ENCODE data around the gene CDKAL1. TPM values are rescaled to one million over a fixed set of nuclear protein-coding genes. Genes with fewer than 3 reads are reported as not detected.
"Not testable (repeated sequence)": the region's sequence is repeated elsewhere in the genome, so short reads cannot be mapped to it uniquely, and the experiment has no call there.

Gene CDKAL1
- total RNA-seq, 2 donors from 2014 or later = 23.0 to 23.7 TPM

GRCh38 chr6:21055480-21055879, 521.2 kb downstream of the CDKAL1 start:
- H3K27ac Mint-ChIP-seq; H3K4me3 Mint-ChIP-seq; H3K9me3 ChIP-seq (ENCODE audit: control insufficient read depth, low read length, poor library complexity, severe bottlenecking); ATAC-seq; H3K36me3 Mint-ChIP-seq (ENCODE audit: low read depth); H3K4me1 Mint-ChIP-seq; DNase-seq; H3K27me3 Mint-ChIP-seq: not testable (repeated sequence)

GRCh38 chr6:21061892-21062291, 527.6 kb downstream of the CDKAL1 start:
- ATAC-seq (no peak), DNase-seq (no peak)
- Mint-ChIP-seq H3K36me3 (ENCODE audit: low read depth) (peaks cover 5% of the 10 kb centered on the region), H3K4me1 (peaks cover 2% of the 10 kb centered on the region), H3K27ac (no peak overlapping the region), H3K27me3 (no peaks in the 10 kb centered on the region), H3K4me3 (no peak overlapping the region)
- no peaks in the 10 kb centered on the region for H3K9me3 ChIP-seq (ENCODE audit: control insufficient read depth, low read length, poor library complexity, severe bottlenecking)

- H3K4me3 Mint-ChIP-seq = no peak overlapping the region
- H3K27ac Mint-ChIP-seq = no peak overlapping the region
Measured at GRCh38 chr6:21064756-21065340, 530.6 kb downstream of the CDKAL1 start.

GRCh38 chr6:21067521-21067920, 533.3 kb downstream of the CDKAL1 start:
- Mint-ChIP-seq H3K4me3 (no peak overlapping the region), H3K36me3 (ENCODE audit: low read depth) (peaks cover 14% of the 10 kb centered on the region), H3K27ac (no peak overlapping the region), H3K4me1 (peaks cover 4% of the 10 kb centered on the region), H3K27me3 (no peaks in the 10 kb centered on the region)
- DNase-seq (no peak), ATAC-seq (no peak)
- H3K9me3 ChIP-seq (ENCODE audit: control insufficient read depth, low read length, poor library complexity, severe bottlenecking) = no peaks in the 10 kb centered on the region

More at GRCh38 chr6:21064756-21065340, 530.6 kb downstream of the CDKAL1 start:
- no peaks in the 10 kb centered on the region for H3K9me3 ChIP-seq (ENCODE audit: control insufficient read depth, low read length, poor library complexity, severe bottlenecking)
- Mint-ChIP-seq H3K4me1 (peaks cover 2% of the 10 kb centered on the region), H3K27me3 (no peaks in the 10 kb centered on the region), H3K36me3 (ENCODE audit: low read depth) (peaks cover 5% of the 10 kb centered on the region)
- DNase-seq (no peak), ATAC-seq (no peak)

- peaks cover 14% of the 10 kb centered on the region for H3K36me3 Mint-ChIP-seq (ENCODE audit: low read depth)
- no peak for DNase-seq
- no peaks in the 10 kb centered on the region for H3K27me3 Mint-ChIP-seq
- no peak for ATAC-seq
- no peak overlapping the region for H3K4me3 Mint-ChIP-seq
- no peaks in the 10 kb centered on the region for H3K9me3 ChIP-seq (ENCODE audit: control insufficient read depth, low read length, poor library complexity, severe bottlenecking)
- H3K4me1 Mint-ChIP-seq = peaks cover 2% of the 10 kb centered on the region
- H3K27ac Mint-ChIP-seq = no peak overlapping the region
Measured at GRCh38 chr6:21070620-21071019, 536.4 kb downstream of the CDKAL1 start.

- Mint-ChIP-seq H3K27ac (no peak overlapping the region), H3K27me3 (no peaks in the 10 kb centered on the region), H3K4me3 (no peak overlapping the region), H3K36me3 (ENCODE audit: low read depth) (peaks cover 9% of the 10 kb centered on the region), H3K4me1 (peaks cover 2% of the 10 kb centered on the region)
- no peaks in the 10 kb centered on the region for H3K9me3 ChIP-seq (ENCODE audit: control insufficient read depth, low read length, poor library complexity, severe bottlenecking)
- DNase-seq (no peak), ATAC-seq (no peak)
Measured at GRCh38 chr6:21071780-21072468, 537.7 kb downstream of the CDKAL1 start.

GRCh38 chr6:21073318-21073839, 539.1 kb downstream of the CDKAL1 start:
- no peaks in the 10 kb centered on the region for H3K9me3 ChIP-seq (ENCODE audit: control insufficient read depth, low read length, poor library complexity, severe bottlenecking)
- DNase-seq (no peak), ATAC-seq (no peak)
- Mint-ChIP-seq H3K27me3 (no peaks in the 10 kb centered on the region), H3K4me1 (peaks cover 2% of the 10 kb centered on the region), H3K4me3 (no peak overlapping the region), H3K36me3 (ENCODE audit: low read depth) (peaks cover 9% of the 10 kb centered on the region), H3K27ac (no peak overlapping the region)

GRCh38 chr6:21074484-21074883, 540.2 kb downstream of the CDKAL1 start:
- ATAC-seq (no peak), DNase-seq (no peak)
- no peaks in the 10 kb centered on the region for H3K9me3 ChIP-seq (ENCODE audit: control insufficient read depth, low read length, poor library complexity, severe bottlenecking)
- Mint-ChIP-seq H3K27ac (no peak overlapping the region), H3K36me3 (ENCODE audit: low read depth) (peaks cover 15% of the 10 kb centered on the region), H3K4me3 (no peak overlapping the region), H3K4me1 (peaks cover 2% of the 10 kb centered on the region), H3K27me3 (no peaks in the 10 kb centered on the region)

GRCh38 chr6:21075986-21076385, 541.7 kb downstream of the CDKAL1 start:
- no peaks in the 10 kb centered on the region for H3K9me3 ChIP-seq (ENCODE audit: control insufficient read depth, low read length, poor library complexity, severe bottlenecking)
- Mint-ChIP-seq H3K4me3 (no peak overlapping the region), H3K4me1 (no peaks in the 10 kb centered on the region), H3K36me3 (ENCODE audit: low read depth) (peaks cover 14% of the 10 kb centered on the region), H3K27me3 (no peaks in the 10 kb centered on the region), H3K27ac (no peak overlapping the region)
- ATAC-seq (no peak), DNase-seq (no peak)

GRCh38 chr6:21078497-21078896, 544.2 kb downstream of the CDKAL1 start:
- Mint-ChIP-seq H3K4me3 (no peak overlapping the region), H3K4me1 (no peaks in the 10 kb centered on the region), H3K27ac (no peak overlapping the region), H3K27me3 (no peaks in the 10 kb centered on the region), H3K36me3 (ENCODE audit: low read depth) (peaks cover 9% of the 10 kb centered on the region)
- no peaks in the 10 kb centered on the region for H3K9me3 ChIP-seq (ENCODE audit: control insufficient read depth, low read length, poor library complexity, severe bottlenecking)
- DNase-seq (no peak), ATAC-seq (no peak)

GRCh38 chr6:21079468-21080048, 545.3 kb downstream of the CDKAL1 start:
- no peaks in the 10 kb centered on the region for H3K27me3 Mint-ChIP-seq
- no peak overlapping the region for H3K4me3 Mint-ChIP-seq
- no peak overlapping the region for H3K27ac Mint-ChIP-seq
- H3K36me3 Mint-ChIP-seq (ENCODE audit: low read depth) = peaks cover 9% of the 10 kb centered on the region
- no peaks in the 10 kb centered on the region for H3K4me1 Mint-ChIP-seq
- ATAC-seq = no peak
- no peaks in the 10 kb centered on the region for H3K9me3 ChIP-seq (ENCODE audit: control insufficient read depth, low read length, poor library complexity, severe bottlenecking)
- no peak for DNase-seq

GRCh38 chr6:21080221-21080620, 546.0 kb downstream of the CDKAL1 start:
- Mint-ChIP-seq H3K27me3 (no peaks in the 10 kb centered on the region), H3K4me1 (no peaks in the 10 kb centered on the region), H3K27ac (no peak overlapping the region), H3K36me3 (ENCODE audit: low read depth) (peaks cover 9% of the 10 kb centered on the region), H3K4me3 (no peak overlapping the region)
- no peak for DNase-seq
- no peaks in the 10 kb centered on the region for H3K9me3 ChIP-seq (ENCODE audit: control insufficient read depth, low read length, poor library complexity, severe bottlenecking)
- no peak for ATAC-seq

- peaks cover 9% of the 10 kb centered on the region for H3K36me3 Mint-ChIP-seq (ENCODE audit: low read depth)
- no peaks in the 10 kb centered on the region for H3K27me3 Mint-ChIP-seq
- ATAC-seq = no peak
- DNase-seq = no peak
- H3K9me3 ChIP-seq (ENCODE audit: control insufficient read depth, low read length, poor library complexity, severe bottlenecking) = no peaks in the 10 kb centered on the region
- no peak overlapping the region for H3K4me3 Mint-ChIP-seq
- H3K4me1 Mint-ChIP-seq = no peaks in the 10 kb centered on the region
- no peak overlapping the region for H3K27ac Mint-ChIP-seq
Measured at GRCh38 chr6:21082091-21082490, 547.8 kb downstream of the CDKAL1 start.
